NCI-H2227 (cell line): ENCODE data around the gene IGSF10.
"Not testable (repeated sequence)": the region's sequence is repeated elsewhere in the genome, so short reads cannot be mapped to it uniquely, and the experiment has no call there.

Experiments used
- DNase-seq: peaks from one replicate; lab custom pipeline; 2025; ENCODE audit not compliant: unreplicated experiment; lab: John Stamatoyannopoulos, UW

The IGSF10 gene, protein sequence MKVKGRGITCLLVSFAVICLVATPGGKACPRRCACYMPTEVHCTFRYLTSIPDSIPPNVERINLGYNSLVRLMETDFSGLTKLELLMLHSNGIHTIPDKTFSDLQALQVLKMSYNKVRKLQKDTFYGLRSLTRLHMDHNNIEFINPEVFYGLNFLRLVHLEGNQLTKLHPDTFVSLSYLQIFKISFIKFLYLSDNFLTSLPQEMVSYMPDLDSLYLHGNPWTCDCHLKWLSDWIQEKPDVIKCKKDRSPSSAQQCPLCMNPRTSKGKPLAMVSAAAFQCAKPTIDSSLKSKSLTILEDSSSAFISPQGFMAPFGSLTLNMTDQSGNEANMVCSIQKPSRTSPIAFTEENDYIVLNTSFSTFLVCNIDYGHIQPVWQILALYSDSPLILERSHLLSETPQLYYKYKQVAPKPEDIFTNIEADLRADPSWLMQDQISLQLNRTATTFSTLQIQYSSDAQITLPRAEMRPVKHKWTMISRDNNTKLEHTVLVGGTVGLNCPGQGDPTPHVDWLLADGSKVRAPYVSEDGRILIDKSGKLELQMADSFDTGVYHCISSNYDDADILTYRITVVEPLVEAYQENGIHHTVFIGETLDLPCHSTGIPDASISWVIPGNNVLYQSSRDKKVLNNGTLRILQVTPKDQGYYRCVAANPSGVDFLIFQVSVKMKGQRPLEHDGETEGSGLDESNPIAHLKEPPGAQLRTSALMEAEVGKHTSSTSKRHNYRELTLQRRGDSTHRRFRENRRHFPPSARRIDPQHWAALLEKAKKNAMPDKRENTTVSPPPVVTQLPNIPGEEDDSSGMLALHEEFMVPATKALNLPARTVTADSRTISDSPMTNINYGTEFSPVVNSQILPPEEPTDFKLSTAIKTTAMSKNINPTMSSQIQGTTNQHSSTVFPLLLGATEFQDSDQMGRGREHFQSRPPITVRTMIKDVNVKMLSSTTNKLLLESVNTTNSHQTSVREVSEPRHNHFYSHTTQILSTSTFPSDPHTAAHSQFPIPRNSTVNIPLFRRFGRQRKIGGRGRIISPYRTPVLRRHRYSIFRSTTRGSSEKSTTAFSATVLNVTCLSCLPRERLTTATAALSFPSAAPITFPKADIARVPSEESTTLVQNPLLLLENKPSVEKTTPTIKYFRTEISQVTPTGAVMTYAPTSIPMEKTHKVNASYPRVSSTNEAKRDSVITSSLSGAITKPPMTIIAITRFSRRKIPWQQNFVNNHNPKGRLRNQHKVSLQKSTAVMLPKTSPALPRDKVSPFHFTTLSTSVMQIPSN (N-terminal part only)

DNA sequence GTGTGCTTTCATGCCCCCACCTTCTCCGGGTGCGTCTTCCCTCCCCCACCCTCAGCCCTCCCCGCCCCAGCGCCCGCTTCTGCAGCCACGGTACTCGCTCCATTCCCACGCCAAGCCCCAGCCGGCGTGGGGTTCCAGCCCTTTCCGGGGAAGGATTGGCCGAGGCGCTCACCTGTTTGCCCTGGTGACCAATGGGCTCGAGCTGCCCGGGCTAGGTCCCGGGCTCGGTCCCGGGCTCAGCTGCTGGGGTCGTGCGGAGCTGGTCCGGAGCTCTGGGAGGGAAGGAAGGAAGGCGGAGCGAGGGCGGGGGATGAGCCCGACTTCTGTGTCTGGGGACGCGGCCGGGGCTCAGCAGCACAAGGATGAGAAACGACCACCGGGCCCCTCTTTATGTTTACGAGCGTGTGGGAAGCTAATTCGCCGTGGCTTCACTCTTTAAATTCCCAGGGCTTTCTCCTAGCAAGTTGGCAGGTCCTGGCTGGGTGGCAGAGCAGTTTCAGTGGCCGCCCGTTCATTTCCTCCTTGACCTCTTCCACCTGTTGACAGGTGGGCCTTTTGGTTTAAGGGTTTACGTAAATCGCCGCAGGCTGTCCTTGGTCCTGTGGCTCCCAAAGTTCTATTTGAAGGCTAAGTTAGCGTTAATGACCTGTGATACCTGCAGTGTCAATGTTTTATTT is at the start of gene IGSF10:
IGSF10 (minus strand) TSS at position 288 of the 677 bp plus-strand sequence. CDS start 2,352 bp downstream, outside the sequence.
- DNase-seq: peak; percentile 3

DNA sequence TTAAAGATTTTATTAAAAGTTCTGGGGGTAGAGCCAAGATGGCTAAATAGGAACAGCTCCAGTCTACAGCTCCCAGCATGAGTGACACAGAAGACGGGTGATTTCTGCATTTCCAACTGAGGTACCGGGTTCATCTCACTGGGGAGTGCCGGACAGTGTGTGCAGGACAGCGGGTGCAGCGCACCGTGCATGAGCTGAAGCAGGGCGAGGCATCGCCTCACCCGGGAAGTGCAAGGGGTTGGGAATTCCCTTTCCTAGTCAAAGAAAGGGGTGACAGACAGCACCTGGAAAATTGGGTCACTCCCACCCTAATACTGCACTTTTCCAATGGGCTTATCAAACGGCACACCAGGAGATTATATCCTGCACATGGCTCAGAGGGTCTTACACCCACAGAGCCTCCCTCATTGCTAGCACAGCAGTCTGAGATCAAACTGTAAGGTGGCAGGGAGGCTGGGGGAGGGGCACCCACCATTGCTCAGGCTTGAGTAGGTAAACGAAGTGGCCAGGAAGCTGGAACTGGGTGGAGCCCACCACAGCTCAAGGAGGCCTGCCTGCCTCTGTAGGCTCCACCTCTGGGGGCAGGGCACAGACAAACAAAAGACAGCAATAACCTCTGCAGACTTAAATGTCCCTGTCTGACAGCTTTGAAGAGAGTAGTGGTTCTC is 48.7 kb upstream of the IGSF10 start:
- not testable (repeated sequence) for DNase-seq

DNA sequence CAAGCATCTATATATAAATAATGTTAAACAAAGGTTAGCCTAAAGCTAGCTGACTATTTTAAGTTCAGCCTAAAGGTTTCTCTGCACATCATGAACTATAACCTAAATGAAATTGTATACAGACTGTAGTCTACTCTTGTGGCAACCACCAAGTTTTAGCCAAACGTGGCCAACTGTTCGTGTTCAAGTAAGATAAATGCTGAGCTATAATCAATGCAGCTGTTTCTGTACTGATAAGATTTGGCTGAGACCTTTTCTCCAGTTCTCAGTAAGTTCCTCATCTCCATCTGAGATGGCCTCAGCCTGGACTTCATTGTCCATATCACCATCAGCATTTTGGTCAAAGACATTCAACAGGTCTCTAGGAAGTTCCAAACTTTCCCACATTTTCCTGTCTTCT is 43.7 kb upstream of the IGSF10 start:
- no peak for DNase-seq

DNA sequence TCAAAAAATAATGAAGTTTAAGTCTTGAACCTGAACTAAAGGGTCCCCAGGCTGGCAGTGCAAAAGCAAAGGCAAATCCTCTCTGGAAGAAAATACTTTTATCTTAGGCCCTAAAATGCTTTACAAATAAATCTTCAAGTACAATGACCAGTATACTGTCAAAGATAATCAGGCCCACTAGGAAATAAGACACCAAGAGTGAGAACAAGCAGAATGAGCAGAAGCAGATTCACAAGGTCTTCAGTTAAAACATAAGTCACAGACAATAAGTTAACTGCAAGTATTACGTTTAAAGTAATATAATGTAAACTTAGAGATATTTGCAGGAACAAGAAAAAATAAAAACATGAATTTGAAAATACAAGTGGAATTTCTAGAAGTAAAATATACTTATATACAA is 42.2 kb upstream of the IGSF10 start:
- DNase-seq: no peak

DNA sequence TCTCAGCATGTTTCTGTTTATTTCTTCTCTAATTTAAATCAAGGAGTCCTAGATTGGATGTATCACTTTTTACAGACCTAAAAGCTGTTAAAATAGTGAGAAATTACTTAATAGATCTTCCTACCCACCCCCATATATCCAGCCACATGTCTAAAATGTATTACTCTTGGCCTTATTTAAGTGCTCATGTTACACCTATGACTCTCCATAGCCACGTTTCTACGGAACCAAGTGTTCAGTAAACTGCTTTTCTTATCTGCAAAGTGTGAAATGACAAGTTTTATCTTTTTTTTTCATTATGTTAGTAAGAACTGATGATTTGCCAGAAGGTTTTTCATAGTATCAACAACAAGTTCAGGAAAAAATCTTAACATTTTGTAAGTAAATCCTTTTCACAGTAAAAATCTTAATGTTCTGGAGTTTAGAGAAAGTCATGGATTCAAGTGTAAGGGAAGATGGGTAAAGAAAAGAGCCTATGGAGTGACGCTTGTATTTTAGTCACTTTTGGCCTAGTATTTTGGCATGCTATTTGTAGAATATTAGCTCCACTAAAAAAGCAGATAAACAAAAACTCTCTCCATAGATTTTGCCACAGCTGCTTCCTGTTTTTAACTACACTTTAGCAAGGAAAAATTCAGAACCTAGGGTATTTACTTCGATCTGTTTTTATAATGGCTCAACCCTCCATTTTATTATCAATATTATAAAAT is 41.2 kb upstream of the IGSF10 start:
- no peak for DNase-seq

DNA sequence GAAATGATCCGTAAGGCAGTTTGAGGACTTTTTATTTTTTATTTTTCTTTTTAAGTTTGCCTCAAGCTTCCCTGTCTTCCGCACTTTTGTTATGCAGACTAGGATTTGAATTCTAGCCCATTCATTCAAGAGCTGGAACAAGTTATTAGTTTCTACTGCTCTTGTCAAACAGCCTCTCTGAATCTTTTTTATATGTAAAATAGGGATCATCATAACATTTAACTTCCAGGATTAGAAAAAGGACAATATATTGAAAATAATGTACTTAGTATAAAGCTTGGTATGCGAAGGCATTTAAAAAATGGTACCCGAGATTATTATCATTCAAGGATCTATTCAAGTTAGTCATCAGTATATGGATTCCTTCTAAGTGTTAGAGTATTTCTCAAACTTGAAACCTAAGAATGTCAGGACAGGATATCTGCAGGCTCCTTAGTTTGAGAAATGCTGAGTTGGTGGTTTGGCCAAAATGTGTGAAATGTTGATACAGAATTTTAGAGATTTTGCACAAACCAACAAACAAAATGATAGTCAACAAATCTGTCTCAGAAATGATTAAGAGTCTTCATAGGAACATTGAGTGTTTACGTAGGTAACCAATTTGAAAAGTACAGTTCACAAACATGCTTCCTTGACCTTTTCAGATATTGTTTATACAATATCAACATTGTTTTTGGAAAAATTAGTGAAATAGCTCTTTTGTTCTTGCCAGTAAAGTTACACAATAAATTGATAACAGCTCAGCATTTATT is 40.5 kb upstream of the IGSF10 start:
- no peak for DNase-seq

DNA sequence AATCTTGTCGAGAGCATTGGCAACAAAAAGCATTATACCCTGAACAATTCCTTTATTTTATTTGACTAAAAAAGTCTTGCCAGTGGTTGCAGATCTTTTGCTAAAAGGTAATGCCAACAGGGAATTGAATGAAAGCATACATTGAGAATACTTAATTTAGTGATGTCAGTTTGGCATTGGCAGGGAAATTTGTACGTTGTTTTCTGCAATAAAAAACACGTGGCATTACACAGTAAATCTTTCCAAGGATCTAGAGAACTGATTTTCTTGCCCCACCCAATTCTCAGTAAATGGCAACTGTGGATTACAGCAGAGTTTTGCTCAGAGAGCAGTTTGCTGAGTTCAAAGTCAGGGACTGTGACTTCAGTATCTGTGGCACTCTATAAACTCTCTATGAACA is 38.3 kb upstream of the IGSF10 start:
- DNase-seq: no peak

DNA sequence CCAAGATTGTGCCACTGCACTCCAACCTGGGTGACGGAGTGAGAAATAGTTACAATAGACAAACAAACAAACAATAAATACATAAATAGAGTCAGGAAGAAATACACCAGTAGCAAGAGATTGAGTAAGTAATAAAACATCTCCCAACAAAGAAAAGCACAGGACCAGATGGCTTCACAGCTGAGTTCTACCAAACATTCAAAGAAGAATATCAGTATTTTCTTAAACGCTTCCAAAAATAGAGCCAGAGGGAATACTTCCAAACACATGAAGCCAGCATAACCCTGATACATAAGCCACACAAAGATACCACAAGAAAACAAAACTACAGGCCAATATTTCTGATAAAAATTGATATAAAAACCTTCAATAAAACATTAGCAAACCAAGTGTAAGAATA is 30.7 kb upstream of the IGSF10 start:
- no peak for DNase-seq

DNA sequence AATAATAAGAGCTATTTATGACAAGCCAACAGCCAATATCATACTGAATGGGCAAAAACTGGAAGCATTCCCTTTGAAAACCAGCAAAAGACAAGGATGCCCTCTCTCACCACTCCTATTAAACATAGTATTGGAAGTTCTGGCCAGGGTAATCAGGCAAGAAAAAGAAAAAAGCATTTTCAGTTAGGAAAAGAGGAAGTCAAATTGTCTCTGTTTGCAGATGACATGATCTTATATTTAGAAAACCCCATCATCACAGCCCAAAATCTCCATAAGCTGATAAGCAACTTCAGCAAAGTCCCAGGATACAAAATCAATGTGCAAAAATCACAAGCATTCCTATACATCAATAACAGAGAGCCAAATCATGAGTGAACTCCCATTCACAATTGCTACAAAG is 27.0 kb upstream of the IGSF10 start:
- not testable (repeated sequence) for DNase-seq

DNA sequence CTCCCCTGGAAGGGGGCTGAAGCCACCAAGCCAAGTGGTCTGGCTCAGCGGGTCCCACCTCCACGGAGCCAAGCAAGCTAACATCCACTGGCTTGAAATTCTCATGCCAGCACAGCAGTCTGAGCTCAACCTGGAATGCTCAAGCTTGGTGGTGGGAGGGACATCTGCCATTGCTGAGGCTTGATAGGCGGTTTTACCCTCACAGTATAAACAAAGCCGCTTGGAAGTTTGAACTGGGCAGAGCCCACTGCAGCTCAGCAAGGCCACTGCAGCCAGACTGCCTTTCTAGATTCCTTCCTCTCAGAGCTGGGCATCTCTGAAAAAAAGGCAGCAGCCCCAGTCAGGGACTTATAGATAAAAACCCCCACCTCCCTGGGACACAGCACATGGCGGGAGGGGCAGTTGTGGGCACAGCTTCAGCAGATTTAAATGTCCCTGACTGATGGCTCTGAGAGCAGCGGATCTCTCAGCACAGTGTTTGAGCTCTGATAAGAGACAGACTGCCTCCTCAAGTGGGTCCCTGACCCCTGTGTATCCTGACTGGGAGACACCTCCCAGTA is 23.2 kb upstream of the IGSF10 start:
- DNase-seq: no peak

DNA sequence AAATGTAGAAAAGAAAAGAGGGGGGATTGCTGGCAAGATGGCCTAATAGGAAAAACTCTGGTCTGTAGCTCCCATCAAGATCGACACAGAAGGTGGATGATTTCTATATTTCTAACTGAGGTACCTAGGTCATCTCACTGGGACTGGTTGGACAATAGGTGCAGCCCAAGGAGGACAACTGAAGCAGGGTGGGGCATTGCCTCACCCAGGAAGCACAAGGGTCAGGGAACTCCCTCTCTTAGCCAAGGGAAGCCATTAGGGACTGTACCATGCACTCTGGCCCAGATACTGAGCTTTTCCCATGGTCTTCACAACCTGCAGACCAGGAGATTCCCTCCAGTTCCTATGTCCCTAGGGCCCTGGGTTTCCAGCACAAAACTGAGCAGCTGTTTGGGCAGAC is 22.6 kb upstream of the IGSF10 start:
- DNase-seq: no peak

DNA sequence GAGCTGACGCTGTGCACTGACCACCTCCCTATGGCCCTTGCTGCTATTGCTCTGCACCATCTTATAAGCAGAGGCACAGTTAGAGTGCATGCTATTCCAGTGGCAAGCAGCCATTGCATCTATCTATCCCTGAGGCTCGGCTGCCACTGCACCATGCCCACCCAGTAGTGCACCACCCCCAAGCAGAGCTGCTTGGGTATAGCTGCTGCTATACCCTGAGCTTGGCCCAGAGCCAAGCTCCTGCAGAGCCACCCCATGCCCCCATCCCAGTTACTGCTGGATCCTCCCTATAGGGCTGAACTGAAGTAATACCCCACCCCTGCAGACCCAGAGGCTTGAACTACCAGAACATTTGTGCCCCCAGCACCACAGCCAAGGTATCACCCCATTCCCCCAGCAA is 19.6 kb upstream of the IGSF10 start:
- no peak for DNase-seq

DNA sequence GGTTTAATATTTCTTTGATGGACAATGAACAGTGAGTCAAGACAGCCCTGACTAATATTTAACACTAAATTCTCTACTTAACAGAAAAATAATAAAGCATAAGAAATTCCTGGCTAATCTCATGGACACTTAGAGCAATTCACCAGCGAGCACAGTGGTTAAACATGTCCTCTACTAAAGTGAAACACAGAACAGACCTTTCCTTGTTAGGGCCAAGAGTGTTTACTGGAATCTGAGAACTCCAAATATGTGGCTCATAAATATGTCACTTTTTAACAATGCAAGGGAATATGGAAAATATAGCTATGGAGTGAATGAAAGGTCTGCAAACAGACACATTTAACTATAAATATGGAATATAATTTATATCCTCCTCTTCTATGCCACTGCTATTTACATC is 18.6 kb upstream of the IGSF10 start:
- DNase-seq: no peak

DNA sequence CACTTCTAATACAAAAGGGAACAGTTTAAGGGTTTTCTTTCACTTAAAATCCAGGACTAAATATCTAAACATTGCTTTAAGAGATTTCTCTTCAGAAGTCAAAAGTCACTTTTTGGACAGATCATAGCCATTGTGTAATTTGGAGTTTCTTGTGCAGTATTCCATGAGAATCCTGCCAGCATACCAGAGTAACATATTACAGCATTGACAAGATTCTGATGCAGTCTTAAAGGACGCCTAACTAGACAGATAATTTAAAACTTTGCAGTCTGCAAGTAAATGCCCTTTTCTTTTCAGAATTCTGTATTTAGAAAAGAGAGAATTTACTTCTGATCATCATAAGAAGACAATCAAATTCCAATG is 17.5 kb upstream of the IGSF10 start:
- no peak for DNase-seq

DNA sequence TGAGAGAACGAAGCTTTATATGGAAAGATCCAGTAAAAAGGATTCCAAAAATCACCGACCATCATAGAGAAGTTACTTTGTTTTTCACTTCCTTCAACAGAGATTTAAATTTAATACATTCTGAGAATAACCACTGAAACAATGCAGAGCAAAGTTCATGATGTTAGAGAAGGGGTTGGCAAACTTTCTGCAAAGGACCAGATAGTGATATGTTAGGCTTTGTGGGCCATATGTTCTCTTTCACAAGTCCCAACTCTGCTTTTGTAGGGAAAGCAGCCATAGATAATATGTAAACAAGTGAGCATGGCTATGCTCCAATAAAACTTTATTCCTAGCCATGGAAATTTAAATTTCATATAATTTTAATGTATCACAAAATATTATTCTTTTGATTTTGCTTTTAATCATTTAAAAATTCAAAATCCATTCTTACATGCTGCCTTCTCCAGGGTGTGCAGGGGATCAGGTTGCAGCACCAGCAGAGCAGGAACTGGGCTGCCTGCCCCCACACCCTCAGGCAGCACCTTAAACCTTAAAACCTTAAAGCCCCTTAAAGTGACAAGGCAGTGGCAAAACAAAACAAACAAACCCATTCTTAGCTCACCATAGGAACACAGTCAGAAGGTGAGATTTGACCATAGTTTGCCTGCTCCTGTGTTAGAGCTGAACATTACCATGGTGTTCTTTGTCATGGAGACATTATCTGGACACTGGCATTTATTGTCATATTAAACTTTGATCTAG is 16.9 kb upstream of the IGSF10 start:
- DNase-seq: no peak

DNA sequence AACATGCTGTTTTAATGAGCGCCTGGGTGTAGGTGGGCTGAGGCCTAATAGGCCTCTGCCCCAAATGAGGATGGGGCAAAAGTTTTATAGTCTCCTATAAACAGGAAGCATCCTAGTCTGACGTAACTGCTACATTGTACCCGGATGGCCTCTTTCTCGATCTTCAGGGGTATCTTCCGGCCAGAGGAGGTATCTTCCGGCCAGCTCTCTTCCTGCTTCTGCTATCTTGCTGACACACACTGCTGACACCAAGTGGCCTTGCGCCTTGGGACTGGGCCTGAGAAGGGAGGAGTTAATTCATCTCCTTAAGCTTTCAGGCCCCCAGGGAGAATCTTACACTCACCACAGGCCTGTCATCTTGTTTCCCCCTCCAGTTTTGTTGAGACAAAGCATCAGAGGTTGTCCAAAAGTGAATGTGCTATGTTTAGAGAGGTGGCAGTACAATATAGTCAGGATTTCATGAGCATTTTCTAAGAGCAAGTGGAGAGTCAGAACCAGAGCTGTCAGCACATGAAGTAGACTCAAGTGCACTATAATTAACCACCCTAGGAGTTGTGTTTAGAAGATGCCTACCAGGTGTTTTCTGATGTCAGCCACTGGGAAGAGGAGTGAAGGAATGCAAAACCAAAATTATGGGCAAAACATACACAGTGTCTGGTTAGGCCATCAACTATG is 15.6 kb upstream of the IGSF10 start:
- DNase-seq: no peak

DNA sequence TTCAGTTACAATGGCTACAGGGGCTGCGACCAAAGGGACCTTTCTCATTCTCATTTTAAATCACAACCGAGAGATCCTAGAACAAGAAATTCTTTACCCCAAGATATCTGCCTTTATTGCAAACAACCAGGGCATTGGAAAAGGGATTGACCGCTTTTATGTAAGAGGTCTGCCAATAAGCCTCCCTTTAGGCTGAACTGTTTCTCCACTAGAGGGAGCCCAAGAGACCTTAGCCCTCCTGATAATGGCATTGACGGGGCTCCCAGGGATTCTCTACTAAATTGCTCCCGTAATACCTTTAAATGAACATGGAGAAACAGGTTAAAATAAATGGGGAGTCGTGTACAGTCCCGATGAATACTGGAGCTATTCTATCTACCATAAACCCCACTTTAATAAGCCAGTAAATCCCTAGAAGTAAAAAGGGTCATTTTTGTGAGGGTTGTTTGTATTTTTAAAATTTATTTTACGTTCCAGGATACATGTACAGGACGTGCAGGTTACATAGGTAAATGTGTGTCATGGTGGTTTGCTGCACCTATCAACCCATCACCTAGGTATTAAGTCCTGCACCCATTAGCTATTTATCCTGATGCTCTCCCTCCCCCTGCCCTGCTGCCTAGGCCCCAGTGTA is 7.5 kb upstream of the IGSF10 start:
- DNase-seq: peak; percentile 61
